SU-DHL-6 (cell line): ENCODE data around the gene INO80D.

Experiments
- EZH2phosphoT487 ChIP-seq: fragments of 200-600 bp; sonication (generic), shearing (Covaris generic); conservative IDR thresholded peaks from 2 replicates; pipeline ENCODE4 v1.6.1; 2018; ENCODE audit warnings: mild to moderate bottlenecking, antibody characterized with exemption, low read length, moderate library complexity, mixed read lengths
- TF ChIP-seq, protein P1 (sequence below): fragments of 200-600 bp; sonication (generic); IDR thresholded peaks from one replicate; pipeline ENCODE4 v1.5.1; 2017; ENCODE audit warnings: antibody characterized with exemption, mild to moderate bottlenecking, low read length, moderate library complexity; ENCODE audit not compliant: insufficient read depth, poor library complexity, severe bottlenecking

DNA sequence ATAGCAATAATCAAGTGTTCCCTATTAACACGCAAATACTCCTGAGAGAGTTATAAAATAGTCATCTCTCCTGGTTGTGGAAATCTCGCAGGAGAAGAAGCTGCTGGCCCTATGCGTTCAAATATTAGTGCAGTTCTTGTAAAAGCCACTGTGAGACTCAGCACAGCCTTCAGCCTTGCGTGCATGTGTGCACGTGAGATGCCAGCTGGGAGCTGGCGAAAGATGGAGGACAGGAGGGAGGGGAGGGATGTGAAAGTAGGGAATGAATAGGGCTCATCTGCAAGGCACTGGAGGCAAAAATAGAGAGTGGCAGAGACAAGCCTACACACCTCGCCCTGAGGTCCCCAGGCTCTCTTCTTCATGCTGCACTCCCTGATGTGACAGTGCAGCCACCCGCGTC, 126.5 kb downstream of the INO80D start:
- TF ChIP-seq, protein P1, sequence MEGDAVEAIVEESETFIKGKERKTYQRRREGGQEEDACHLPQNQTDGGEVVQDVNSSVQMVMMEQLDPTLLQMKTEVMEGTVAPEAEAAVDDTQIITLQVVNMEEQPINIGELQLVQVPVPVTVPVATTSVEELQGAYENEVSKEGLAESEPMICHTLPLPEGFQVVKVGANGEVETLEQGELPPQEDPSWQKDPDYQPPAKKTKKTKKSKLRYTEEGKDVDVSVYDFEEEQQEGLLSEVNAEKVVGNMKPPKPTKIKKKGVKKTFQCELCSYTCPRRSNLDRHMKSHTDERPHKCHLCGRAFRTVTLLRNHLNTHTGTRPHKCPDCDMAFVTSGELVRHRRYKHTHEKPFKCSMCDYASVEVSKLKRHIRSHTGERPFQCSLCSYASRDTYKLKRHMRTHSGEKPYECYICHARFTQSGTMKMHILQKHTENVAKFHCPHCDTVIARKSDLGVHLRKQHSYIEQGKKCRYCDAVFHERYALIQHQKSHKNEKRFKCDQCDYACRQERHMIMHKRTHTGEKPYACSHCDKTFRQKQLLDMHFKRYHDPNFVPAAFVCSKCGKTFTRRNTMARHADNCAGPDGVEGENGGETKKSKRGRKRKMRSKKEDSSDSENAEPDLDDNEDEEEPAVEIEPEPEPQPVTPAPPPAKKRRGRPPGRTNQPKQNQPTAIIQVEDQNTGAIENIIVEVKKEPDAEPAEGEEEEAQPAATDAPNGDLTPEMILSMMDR, result no peak
- no peak for TF ChIP-seq EZH2phosphoT487
